PFSK-1 (cell line): ENCODE results near the gene RUNX1.

Experiments used
- SIN3A ChIP-seq: IDR thresholded peaks from 2 replicates; pipeline ENCODE4 v1.6.1; 2012; ENCODE audit warnings: mild to moderate bottlenecking, low read length, moderate library complexity, borderline replicate concordance; ENCODE audit not compliant: insufficient read depth
- TAF1 ChIP-seq: IDR thresholded peaks from 2 replicates; pipeline ENCODE4 v1.6.1; 2012; ENCODE audit warnings: low read length, control low read depth, borderline replicate concordance; ENCODE audit not compliant: insufficient read depth
- TF ChIP-seq, protein P1 (sequence below), 2 experiments: IDR thresholded peaks; 2 replicates each; pipeline versions ENCODE4 v1.6.1 to v1.8.0; 2011 to 2012; ENCODE audit warnings: low read depth in 2 of 2, low read length in 2 of 2, control low read depth in 1 of 2, inconsistent platforms in 1 of 2, mild to moderate bottlenecking in 1 of 2, moderate library complexity in 1 of 2; ENCODE audit not compliant: insufficient read depth in 1 of 2

DNA sequence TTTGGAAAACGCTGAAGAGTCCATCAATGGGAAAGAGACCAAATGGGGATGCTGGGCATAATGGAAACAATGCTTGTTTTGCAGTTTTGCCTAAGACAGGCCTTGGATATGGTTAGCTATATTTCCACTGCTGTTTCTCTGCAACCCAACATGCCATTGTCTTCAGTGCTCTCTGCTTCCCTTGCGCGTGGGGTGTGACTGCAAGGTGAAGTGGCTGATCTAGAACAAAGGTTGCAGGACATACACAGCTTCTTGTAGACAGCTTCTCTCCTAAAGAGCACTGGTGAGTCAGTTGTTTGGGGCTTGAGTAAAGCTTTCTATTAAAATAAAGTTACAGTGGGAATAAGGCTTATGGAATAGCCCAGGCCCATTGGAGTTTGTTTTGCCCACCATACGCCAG lies 33.0 kb downstream of the RUNX1 start:
- TF ChIP-seq TAF1 (no peak), SIN3A (no peak)
- TF ChIP-seq, protein P1, sequence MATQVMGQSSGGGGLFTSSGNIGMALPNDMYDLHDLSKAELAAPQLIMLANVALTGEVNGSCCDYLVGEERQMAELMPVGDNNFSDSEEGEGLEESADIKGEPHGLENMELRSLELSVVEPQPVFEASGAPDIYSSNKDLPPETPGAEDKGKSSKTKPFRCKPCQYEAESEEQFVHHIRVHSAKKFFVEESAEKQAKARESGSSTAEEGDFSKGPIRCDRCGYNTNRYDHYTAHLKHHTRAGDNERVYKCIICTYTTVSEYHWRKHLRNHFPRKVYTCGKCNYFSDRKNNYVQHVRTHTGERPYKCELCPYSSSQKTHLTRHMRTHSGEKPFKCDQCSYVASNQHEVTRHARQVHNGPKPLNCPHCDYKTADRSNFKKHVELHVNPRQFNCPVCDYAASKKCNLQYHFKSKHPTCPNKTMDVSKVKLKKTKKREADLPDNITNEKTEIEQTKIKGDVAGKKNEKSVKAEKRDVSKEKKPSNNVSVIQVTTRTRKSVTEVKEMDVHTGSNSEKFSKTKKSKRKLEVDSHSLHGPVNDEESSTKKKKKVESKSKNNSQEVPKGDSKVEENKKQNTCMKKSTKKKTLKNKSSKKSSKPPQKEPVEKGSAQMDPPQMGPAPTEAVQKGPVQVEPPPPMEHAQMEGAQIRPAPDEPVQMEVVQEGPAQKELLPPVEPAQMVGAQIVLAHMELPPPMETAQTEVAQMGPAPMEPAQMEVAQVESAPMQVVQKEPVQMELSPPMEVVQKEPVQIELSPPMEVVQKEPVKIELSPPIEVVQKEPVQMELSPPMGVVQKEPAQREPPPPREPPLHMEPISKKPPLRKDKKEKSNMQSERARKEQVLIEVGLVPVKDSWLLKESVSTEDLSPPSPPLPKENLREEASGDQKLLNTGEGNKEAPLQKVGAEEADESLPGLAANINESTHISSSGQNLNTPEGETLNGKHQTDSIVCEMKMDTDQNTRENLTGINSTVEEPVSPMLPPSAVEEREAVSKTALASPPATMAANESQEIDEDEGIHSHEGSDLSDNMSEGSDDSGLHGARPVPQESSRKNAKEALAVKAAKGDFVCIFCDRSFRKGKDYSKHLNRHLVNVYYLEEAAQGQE (IDR thresholded peaks at IDR 0.05; ENCODE audit: insufficient read depth in 1 of 2, low read depth in 2 of 2, low read length in 2 of 2): no peak
